ENCODE data around the gene RNASEL. TPM values are rescaled to one million over a fixed set of nuclear protein-coding genes. Genes with fewer than 3 reads are reported as not detected.

Gene RNASEL
- total RNA-seq, 1 donor from 2014 or later = 4.2 TPM

GRCh38 chr1:182601913-182602312 lies 12.9 kb upstream of the RNASEL start:
- Mint-ChIP-seq H3K27ac (no peak overlapping the region), H3K36me3 (no peaks in the 10 kb centered on the region), H3K27me3 (peaks cover 22% of the 10 kb centered on the region), H3K4me1 (ENCODE audit: unreplicated experiment) (peaks cover 21% of the 10 kb centered on the region), H3K4me3 (no peak overlapping the region), H3K9me3 (no peaks in the 10 kb centered on the region)
- DNase-seq (ENCODE audit: extremely low spot score, unreplicated experiment) = no peak
- TF ChIP-seq CTCF (conservative IDR thresholded peaks at IDR 0.05) = no peak

- Mint-ChIP-seq H3K27me3 (peaks cover 24% of the 10 kb centered on the region), H3K9me3 (no peaks in the 10 kb centered on the region), H3K27ac (no peak overlapping the region), H3K36me3 (no peaks in the 10 kb centered on the region), H3K4me1 (ENCODE audit: unreplicated experiment) (peaks cover 16% of the 10 kb centered on the region), H3K4me3 (no peak overlapping the region)
- TF ChIP-seq CTCF (conservative IDR thresholded peaks at IDR 0.05) = peak; percentile 94
- no peak for DNase-seq (ENCODE audit: extremely low spot score, unreplicated experiment)
Measured at GRCh38 chr1:182601416-182601786, 12.3 kb upstream of the RNASEL start.

- H3K4me3 Mint-ChIP-seq = no peak overlapping the region
- no peaks in the 10 kb centered on the region for H3K36me3 Mint-ChIP-seq
- H3K9me3 Mint-ChIP-seq = no peaks in the 10 kb centered on the region
- DNase-seq (ENCODE audit: extremely low spot score, unreplicated experiment) = no peak
- peaks cover 28% of the 10 kb centered on the region for H3K27me3 Mint-ChIP-seq
- no peak overlapping the region for H3K27ac Mint-ChIP-seq
- peaks cover 14% of the 10 kb centered on the region for H3K4me1 Mint-ChIP-seq (ENCODE audit: unreplicated experiment)
- no peak for TF ChIP-seq CTCF (conservative IDR thresholded peaks at IDR 0.05)
Measured at GRCh38 chr1:182600745-182601415, 11.8 kb upstream of the RNASEL start.

- no peak overlapping the region for H3K27ac Mint-ChIP-seq
Measured at GRCh38 chr1:182600036-182600713, 11.1 kb upstream of the RNASEL start.

GRCh38 chr1:182599339-182599738 lies 10.3 kb upstream of the RNASEL start:
- no peaks in the 10 kb centered on the region for H3K9me3 Mint-ChIP-seq
- TF ChIP-seq CTCF (conservative IDR thresholded peaks at IDR 0.05) = peak; percentile 65
- no peaks in the 10 kb centered on the region for H3K36me3 Mint-ChIP-seq
- H3K27ac Mint-ChIP-seq = no peak overlapping the region
- no peak for DNase-seq (ENCODE audit: extremely low spot score, unreplicated experiment)
- H3K27me3 Mint-ChIP-seq = peaks cover 19% of the 10 kb centered on the region
- H3K4me1 Mint-ChIP-seq (ENCODE audit: unreplicated experiment) = peaks cover 21% of the 10 kb centered on the region
- no peak overlapping the region for H3K4me3 Mint-ChIP-seq

More at GRCh38 chr1:182600036-182600713, 11.1 kb upstream of the RNASEL start:
- Mint-ChIP-seq H3K36me3 (no peaks in the 10 kb centered on the region), H3K4me1 (ENCODE audit: unreplicated experiment) (peaks cover 14% of the 10 kb centered on the region), H3K9me3 (no peaks in the 10 kb centered on the region), H3K4me3 (no peak overlapping the region), H3K27me3 (peaks cover 24% of the 10 kb centered on the region)
- no peak for TF ChIP-seq CTCF (conservative IDR thresholded peaks at IDR 0.05)
- DNase-seq (ENCODE audit: extremely low spot score, unreplicated experiment) = no peak

Measured in type B pancreatic cell (in vitro differentiated cells).